GM19395 (cell line): Measurements from ENCODE around the gene SMIM23.
"Not testable (repeated sequence)": the region's sequence is repeated elsewhere in the genome, so short reads cannot be mapped to it uniquely, and the experiment has no call there.

Experiments
- ATAC-seq: cut with Tn5 transposase; IDR thresholded peaks from one replicate; pipeline ENCODE4 v1.9.1; 2021; ENCODE audit warnings: mild to moderate bottlenecking, moderate library complexity; ENCODE audit not compliant: unreplicated experiment

The SMIM23 gene

GRCh38 chr5:171771856-171772255, 13.8 kb upstream of the SMIM23 start:
- ATAC-seq = no peak

DNA sequence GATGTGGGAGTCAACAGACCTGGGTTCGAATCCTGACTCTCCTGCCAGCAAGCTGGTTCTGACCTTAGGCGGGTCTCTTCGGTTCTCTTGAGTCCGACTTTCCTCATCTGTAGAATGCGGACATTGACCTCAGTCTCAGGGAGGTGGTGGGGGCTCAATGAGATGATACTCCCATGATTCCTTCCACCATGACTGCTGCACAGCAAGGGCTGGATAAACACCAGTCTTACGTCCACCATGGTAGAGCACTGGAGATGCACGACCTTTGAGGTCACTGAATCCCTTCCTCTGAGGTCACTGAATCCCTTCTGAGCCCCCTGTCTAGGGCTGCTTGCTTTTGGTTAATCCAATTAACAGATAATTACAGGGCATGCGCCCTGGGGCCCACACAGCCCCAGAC, 12.5 kb upstream of the SMIM23 start:
- no peak for ATAC-seq

GRCh38 chr5:171774418-171774817, 11.2 kb upstream of the SMIM23 start:
- no peak for ATAC-seq

DNA sequence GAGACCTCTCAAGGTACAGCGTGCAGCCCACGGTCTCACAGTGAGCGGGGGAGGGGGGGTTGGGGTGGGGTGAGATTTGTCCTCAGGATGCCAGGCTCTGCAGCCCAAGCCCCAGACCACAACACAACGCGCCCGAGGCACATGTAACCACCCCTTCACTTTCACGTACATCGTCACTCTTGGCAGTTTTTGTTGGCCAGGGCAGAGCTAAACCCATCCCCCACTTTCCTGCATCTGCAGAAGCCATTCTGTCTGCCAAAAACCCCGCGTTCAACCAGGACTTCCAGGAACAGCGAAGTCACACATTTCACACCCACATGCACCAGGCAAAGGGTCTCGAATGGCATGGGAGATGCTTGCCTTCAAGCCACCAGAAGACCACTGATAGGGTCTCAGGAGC, 9.4 kb upstream of the SMIM23 start:
- ATAC-seq = no peak

- ATAC-seq = no peak
Measured at GRCh38 chr5:171776770-171777759, 8.6 kb upstream of the SMIM23 start.

DNA sequence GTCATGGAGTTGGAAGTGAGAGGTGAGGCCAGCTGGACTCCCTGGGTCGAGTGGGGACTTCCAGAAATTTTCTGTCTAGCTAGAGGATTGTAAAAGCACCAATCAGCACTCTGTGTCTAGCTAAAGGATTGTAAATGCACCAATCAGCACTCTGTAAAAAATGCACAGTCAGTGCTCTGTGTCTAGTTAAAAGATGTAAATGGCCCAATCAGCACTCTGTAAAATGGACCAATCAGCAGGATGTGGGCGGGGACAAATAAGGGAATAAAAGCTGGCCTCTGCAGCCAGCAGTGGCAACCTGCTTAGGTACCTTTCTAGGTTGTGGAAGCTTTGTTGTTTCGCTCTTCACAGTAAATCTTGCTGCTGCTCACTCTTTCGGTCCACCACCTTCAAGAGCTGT, 3.9 kb upstream of the SMIM23 start:
- ATAC-seq = not testable (repeated sequence)

- ATAC-seq = no peak
Measured at GRCh38 chr5:171782332-171782966, 3.2 kb upstream of the SMIM23 start.

- no peak for ATAC-seq
Measured at GRCh38 chr5:171783051-171783450, 2.6 kb upstream of the SMIM23 start.

DNA sequence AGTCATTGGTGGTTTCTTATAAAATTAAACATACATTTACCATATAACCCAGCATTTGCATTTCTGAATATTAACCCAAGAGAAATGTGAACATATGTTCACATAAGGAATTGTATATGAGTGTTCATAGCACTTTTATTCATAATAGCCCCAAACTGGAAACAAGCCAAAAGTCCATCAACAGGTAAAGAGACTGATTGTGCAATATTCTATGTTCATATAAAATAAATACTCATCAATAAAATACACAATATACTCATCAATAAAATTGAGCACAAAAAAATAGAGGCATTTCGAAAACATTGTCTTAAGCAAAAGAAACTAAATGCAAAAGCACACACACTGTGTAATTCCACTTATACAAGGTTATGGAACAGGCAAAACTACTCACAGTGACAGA, 3.7 kb downstream of the SMIM23 start:
- ATAC-seq = no peak

DNA sequence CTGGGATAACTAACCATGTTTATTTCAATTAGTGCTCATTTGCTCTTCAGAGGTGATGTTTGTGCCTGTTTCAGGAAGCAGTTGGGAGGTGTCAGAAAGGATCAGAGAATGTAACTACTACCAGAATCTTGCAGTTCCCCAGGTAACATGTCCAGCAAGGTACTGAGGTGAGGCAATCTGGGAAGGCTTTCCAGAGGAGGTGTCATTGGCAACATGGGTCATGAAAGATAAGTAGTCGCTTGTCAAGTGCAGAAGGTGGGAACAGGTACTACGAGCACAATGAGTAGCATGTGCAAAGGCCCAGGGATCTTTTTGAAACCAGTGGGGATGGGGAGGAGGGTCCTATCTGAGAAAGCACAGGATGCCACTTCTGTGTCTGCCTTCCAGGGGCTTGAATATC, 4.8 kb downstream of the SMIM23 start:
- no peak for ATAC-seq

DNA sequence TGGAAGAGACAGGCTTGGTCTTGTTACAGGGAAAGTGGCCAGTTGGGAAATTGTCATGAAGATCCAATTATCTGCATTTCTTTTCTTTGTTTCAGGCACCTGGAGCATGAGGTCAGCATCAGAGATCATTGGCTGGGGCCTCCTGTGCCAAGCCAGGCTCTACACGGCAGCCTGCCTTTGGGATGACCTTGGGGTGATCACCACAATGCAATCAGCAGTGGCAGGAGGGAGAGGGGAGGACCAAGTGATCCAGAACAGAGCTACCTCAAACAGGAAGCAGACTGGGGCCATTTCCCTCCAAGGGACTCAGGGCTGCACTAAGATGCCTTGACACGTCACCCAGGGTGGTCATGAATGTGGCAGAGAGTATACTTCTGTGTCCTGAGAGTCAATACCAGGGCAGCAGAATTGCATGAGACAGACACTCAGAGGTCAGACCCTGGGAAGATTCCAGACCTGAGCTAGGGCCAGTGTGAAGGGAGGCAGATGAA, 8.9 kb downstream of the SMIM23 start:
- no peak for ATAC-seq

DNA sequence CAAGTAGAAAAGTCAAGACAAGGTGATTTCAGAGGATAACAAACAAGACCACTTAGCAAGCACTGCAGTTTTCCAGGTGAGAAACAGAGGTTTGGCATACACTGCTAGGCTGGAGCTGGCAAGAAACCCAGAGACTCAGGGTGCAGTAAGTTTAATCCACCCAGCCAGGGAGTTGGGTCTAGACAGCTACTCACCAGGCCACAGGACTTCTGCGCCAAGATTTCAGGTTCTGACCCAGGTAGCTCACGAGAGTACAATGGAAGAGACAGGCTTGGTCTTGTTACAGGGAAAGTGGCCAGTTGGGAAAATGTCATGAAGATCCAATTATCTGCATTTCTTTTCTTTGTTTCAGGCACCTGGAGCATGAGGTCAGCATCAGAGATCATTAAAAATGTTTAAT, 9.8 kb downstream of the SMIM23 start:
- no peak for ATAC-seq

- no peak for ATAC-seq
Measured at GRCh38 chr5:171796436-171796835, 10.8 kb downstream of the SMIM23 start.

DNA sequence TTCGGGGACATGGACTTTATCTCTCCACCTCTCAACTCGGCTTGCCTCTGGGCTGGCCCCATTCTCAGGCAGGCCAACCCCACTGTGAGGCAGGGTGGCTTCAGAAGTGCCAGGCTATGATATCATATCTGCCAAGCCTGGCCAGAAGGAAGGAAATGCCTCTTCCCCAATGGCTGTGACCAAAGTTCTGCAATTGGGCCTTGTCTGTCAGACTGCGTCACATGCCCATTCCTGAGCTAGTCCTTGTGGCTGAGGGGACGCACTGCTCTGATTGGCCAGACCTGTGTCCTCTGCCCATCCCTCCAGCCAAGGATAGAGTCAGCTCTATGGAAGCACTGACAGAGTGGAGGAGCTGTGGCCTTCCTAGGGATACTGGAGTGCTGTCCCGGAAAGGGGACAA, 11.9 kb downstream of the SMIM23 start:
- no peak for ATAC-seq

GRCh38 chr5:171798418-171798817, 12.8 kb downstream of the SMIM23 start:
- no peak for ATAC-seq

GRCh38 chr5:171801839-171802238, 16.2 kb downstream of the SMIM23 start:
- ATAC-seq = no peak

GRCh38 chr5:171805746-171806145, 20.1 kb downstream of the SMIM23 start:
- ATAC-seq = no peak

- ATAC-seq = no peak
Measured at GRCh38 chr5:171806976-171807747, 21.5 kb downstream of the SMIM23 start.

DNA sequence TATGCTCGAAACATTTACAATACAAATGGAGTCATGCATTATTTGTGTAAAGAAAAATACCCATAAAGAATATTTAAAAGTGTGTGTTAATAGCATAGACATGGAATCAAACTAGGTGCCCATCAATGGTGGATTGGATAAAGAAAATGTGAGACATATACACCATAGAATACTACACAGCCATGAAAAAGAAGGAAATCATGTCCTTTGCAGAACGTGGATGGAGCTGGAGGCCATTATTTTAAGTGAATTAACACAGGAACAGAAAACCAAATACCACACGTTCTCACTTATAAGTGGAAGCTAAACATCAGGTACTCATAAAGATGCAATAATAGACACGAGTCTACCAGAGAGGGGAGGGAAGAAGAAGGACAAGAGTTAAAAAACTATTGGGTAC, 22.8 kb downstream of the SMIM23 start:
- no peak for ATAC-seq

DNA sequence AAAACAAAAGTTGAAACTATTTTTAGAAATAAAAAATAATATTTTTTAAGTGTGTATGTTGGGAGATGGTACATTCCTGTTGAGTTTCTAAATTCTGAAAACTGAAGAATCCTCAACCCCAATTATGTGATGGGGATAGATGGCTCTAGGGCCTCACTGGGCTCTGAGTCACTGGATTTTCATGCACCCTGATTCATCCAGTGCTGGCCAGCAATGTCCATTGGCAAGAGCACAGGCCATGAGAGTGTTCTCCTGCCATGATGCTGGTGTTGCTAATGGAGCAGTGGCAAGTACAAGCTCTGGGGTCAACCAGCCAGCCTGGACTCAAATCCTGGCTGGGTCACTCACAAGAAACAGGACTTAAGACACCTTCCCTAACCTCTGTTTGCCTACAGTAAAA, 23.3 kb downstream of the SMIM23 start:
- no peak for ATAC-seq

DNA sequence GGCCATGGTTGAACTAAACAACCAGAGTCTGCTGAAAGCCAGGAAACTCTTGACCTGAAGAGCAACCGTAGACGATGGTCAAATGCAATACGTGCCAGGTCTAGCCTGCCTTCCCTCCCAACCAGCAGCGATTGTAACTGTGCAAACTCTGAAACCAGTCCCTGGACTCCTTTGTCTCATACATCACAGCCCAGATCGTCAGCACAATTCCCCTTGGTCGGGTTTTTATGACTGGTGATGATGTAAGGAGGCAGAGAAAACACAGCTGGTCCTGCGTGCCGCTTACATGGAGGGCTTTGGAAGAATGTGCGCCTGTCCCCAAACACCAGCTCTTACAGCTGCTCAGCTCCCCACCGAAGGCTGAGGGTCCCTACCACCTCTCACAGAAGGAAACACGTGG, 24.6 kb downstream of the SMIM23 start:
- ATAC-seq = no peak
